HepG2 (cell line): Measurements from ENCODE around the gene PEPD. TPM values are rescaled to one million over a fixed set of nuclear protein-coding genes. Genes with fewer than 3 reads are reported as not detected.
A peak's percentile ranks its signal among the peaks of the same experiment; 100 is the strongest.

ENCODE experiments used
- ESRRA ChIP-seq: sonication (generic); formaldehyde crosslinking; IDR thresholded peaks from 2 replicates; pipeline ENCODE4 v1.5.1; 2020; ENCODE audit warnings: mild to moderate bottlenecking, low read depth, missing genetic modification reagents
- HMGA1 ChIP-seq: sonication (generic); formaldehyde crosslinking; conservative IDR thresholded peaks from 2 replicates; pipeline ENCODE4 v1.4.0; 2020; ENCODE audit warnings: missing genetic modification reagents
- KLF12 ChIP-seq: sonication (generic); formaldehyde crosslinking; IDR thresholded peaks from 2 replicates; pipeline ENCODE4 v1.4.0; 2020; ENCODE audit warnings: missing genetic modification reagents, borderline replicate concordance
- NAIF1 ChIP-seq: sonication (generic); formaldehyde crosslinking; IDR thresholded peaks from 2 replicates; pipeline ENCODE4 v1.5.0; 2020; ENCODE audit warnings: mild to moderate bottlenecking, missing genetic modification reagents, borderline replicate concordance
- NFKBIZ ChIP-seq: IDR thresholded peaks from 2 replicates; pipeline ENCODE4 v1.6.1; 2018; ENCODE audit warnings: missing genetic modification reagents, missing compliant biosample characterization
- NFYB ChIP-seq: sonication (generic); formaldehyde crosslinking; IDR thresholded peaks from 2 replicates; pipeline ENCODE4 v1.4.0; 2020; ENCODE audit warnings: missing genetic modification reagents
- SOX6 ChIP-seq, 2 experiments: fragments of 450-650 bp in 1 of 2; sonication (generic) in 1 of 2; formaldehyde crosslinking in 1 of 2; IDR thresholded peaks; 2 replicates each; pipeline versions ENCODE4 v1.4.0 to v1.6.1; 2017 to 2020; ENCODE audit warnings: antibody characterized with exemption in 1 of 2, mild to moderate bottlenecking in 1 of 2, missing genetic modification reagents in 1 of 2
- ZNF350 ChIP-seq: sonication (generic); formaldehyde crosslinking; IDR thresholded peaks from 2 replicates; pipeline ENCODE4 v1.4.0; 2020; ENCODE audit warnings: mild to moderate bottlenecking, low read depth, missing genetic modification reagents, borderline replicate concordance
- ZNF552 ChIP-seq: sonication (generic); formaldehyde crosslinking; IDR thresholded peaks from 2 replicates; pipeline ENCODE4 v1.9.0; 2022; ENCODE audit warnings: missing genetic modification reagents, mild to moderate bottlenecking, borderline replicate concordance
- ZNF564 ChIP-seq: sonication (generic); formaldehyde crosslinking; IDR thresholded peaks from 2 replicates; pipeline ENCODE4 v1.8.1; 2023; ENCODE audit warnings: mild to moderate bottlenecking, missing genetic modification reagents
- ZSCAN25 ChIP-seq: sonication (generic); formaldehyde crosslinking; IDR thresholded peaks from 2 replicates; pipeline ENCODE4 v1.8.0; 2022; ENCODE audit warnings: mild to moderate bottlenecking, missing genetic modification reagents
- ZSCAN30 ChIP-seq: sonication (generic); formaldehyde crosslinking; IDR thresholded peaks from 2 replicates; pipeline ENCODE4 v1.5.0; 2020; ENCODE audit warnings: mild to moderate bottlenecking, missing genetic modification reagents
- polyA plus RNA-seq, 8 experiments: library from polyadenylated mRNA; depleted of rRNA in 3 of 8; stranded (reverse) in 7 of 8; unstranded in 1 of 8; fragments of >200 nt; fragmentation: Illumina TruSeq in 4 of 8; extraction: Trizol in 4 of 8; gene quantifications; 2 replicates each; pipeline versions ENCODE4 v1.2.1 to v1.2.3, GENCODE V29; 2011 to 2016; ENCODE audit warnings: low read depth in 4 of 8, missing spikeins in 1 of 8, mixed read lengths in 1 of 8; ENCODE audit not compliant: insufficient read depth in 1 of 8
- total RNA-seq, 5 experiments: library from RNA; depleted of rRNA; stranded (reverse); fragments of >200 nt; fragmentation: Illumina TruSeq; extraction: Trizol; gene quantifications; 2 replicates each; pipeline ENCODE4 v1.2.3, GENCODE V29; 2016; ENCODE audit warnings: low read depth in 1 of 5
- TF ChIP-seq, protein P1 (sequence below): sonication (generic); formaldehyde crosslinking; IDR thresholded peaks from 2 replicates; pipeline ENCODE4 v1.8.0; 2022; ENCODE audit warnings: mild to moderate bottlenecking, missing genetic modification reagents, moderate library complexity
- TF ChIP-seq, protein P2 (sequence below): sonication (generic); formaldehyde crosslinking; IDR thresholded peaks from 2 replicates; pipeline ENCODE4 v1.5.1; 2020; ENCODE audit warnings: mild to moderate bottlenecking, missing genetic modification reagents
- TF ChIP-seq, protein P3 (sequence below): sonication (generic); formaldehyde crosslinking; IDR thresholded peaks from 2 replicates; pipeline ENCODE4 v1.4.0; 2020; ENCODE audit warnings: missing genetic modification reagents
- TF ChIP-seq, protein P4 (sequence below): sonication (generic); formaldehyde crosslinking; IDR thresholded peaks from 2 replicates; pipeline ENCODE4 v1.4.0; 2020; ENCODE audit warnings: mild to moderate bottlenecking, missing genetic modification reagents
- TF ChIP-seq, protein P5 (sequence below): fragments of 450-650 bp; IDR thresholded peaks from 2 replicates; pipeline ENCODE4 v1.6.1; 2017; ENCODE audit warnings: mild to moderate bottlenecking

The PEPD gene
- total and polyA plus RNA-seq, 2 of the 13 experiments (the other 11 are each of a cell fraction or from before 2014, with no cell fraction given): 60.7 to 75.1 TPM

DNA sequence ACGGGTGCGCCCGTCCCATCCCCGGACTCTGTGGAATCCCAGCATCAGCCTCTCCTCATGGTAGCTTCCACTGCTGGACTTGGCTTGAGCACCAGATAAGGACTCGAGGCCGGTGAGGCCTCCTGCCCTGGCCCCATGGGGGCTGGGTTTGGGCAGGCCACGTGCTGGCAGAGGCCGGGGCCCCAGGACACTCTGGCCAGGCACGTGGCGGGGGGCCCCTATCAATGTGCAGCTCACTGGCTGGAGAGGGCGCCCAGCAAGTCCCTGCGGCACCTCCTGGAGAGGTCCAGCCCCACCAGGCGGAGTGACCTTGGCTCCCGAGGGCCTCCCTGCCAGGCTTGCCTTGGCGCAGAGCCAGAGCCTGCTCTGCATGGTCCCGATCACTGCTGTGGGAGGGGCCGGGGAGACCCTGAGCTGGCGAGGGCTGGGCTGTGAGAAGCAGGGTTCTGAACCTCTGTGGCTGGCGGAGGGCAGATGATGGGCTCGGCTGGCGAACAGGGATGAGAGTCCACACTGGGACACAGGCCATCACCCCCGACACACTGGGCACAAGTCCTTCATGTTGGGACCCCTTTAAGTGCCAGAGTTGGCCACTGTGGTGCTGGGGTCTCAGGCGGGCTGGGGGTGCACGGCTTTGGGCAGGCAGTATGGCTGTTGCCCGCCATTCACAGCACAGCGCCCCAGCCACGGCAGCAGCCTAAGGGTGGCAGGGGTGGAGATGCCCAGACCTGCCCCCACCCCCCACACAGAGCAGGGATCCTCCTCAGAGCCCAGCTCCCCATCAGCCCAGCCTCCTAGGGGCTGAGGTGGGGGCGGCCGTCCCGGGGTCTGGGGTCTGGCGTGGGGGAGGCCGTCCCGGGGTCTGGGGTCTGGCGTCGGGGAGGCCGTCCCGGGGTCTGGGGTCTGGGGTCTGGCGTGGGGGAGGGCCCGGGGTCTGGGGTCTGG lies 129.0 kb downstream of the PEPD start (continued):
- TF ChIP-seq SOX6 (IDR thresholded peaks at IDR 0.05): no peak
- peak; percentile 96 for TF ChIP-seq SOX6 (CRISPR knock-in tag; IDR thresholded peaks at IDR 0.05)
- TF ChIP-seq ZSCAN30 (CRISPR knock-in tag): peak; percentile 99
- TF ChIP-seq ZNF552 (CRISPR knock-in tag): peak; percentile 100
- TF ChIP-seq ZNF350 (CRISPR knock-in tag): peak; percentile 98
- TF ChIP-seq ZNF564 (CRISPR knock-in tag): peak; percentile 98
- TF ChIP-seq, protein P1, sequence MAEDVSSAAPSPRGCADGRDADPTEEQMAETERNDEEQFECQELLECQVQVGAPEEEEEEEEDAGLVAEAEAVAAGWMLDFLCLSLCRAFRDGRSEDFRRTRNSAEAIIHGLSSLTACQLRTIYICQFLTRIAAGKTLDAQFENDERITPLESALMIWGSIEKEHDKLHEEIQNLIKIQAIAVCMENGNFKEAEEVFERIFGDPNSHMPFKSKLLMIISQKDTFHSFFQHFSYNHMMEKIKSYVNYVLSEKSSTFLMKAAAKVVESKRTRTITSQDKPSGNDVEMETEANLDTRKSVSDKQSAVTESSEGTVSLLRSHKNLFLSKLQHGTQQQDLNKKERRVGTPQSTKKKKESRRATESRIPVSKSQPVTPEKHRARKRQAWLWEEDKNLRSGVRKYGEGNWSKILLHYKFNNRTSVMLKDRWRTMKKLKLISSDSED (CRISPR knock-in tag): peak; percentile 99
- peak; percentile 97 for TF ChIP-seq NAIF1 (CRISPR knock-in tag)
- TF ChIP-seq, protein P2, sequence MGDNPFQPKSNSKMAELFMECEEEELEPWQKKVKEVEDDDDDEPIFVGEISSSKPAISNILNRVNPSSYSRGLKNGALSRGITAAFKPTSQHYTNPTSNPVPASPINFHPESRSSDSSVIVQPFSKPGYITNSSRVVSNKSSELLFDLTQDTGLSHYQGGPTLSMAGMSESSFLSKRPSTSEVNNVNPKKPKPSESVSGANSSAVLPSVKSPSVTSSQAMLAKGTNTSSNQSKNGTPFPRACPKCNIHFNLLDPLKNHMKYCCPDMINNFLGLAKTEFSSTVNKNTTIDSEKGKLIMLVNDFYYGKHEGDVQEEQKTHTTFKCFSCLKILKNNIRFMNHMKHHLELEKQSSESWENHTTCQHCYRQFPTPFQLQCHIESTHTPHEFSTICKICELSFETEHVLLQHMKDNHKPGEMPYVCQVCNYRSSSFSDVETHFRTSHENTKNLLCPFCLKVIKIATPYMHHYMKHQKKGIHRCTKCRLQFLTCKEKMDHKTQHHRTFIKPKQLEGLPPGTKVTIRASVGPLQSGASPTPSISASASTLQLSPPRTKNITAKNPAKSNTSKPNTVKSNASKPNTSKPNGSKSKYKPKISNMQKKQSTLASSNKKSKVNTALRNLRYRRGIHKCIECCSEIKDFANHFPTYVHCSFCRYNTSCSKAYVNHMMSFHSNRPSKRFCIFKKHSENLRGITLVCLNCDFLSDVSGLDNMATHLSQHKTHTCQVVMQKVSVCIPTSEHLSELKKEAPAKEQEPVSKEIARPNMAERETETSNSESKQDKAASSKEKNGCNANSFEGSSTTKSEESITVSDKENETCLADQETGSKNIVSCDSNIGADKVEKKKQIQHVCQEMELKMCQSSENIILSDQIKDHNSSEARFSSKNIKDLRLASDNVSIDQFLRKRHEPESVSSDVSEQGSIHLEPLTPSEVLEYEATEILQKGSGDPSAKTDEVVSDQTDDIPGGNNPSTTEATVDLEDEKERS (CRISPR knock-in tag): peak; percentile 97; the same call in 1 of the 2 replicates
- TF ChIP-seq, protein P3, sequence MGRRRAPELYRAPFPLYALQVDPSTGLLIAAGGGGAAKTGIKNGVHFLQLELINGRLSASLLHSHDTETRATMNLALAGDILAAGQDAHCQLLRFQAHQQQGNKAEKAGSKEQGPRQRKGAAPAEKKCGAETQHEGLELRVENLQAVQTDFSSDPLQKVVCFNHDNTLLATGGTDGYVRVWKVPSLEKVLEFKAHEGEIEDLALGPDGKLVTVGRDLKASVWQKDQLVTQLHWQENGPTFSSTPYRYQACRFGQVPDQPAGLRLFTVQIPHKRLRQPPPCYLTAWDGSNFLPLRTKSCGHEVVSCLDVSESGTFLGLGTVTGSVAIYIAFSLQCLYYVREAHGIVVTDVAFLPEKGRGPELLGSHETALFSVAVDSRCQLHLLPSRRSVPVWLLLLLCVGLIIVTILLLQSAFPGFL (CRISPR knock-in tag): peak; percentile 99
- peak; percentile 94 for TF ChIP-seq ZSCAN25 (CRISPR knock-in tag)
- peak; percentile 95 for TF ChIP-seq ESRRA (CRISPR knock-in tag)
- TF ChIP-seq, protein P4, sequence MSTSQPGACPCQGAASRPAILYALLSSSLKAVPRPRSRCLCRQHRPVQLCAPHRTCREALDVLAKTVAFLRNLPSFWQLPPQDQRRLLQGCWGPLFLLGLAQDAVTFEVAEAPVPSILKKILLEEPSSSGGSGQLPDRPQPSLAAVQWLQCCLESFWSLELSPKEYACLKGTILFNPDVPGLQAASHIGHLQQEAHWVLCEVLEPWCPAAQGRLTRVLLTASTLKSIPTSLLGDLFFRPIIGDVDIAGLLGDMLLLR (CRISPR knock-in tag): peak; percentile 100
- peak; percentile 61 for TF ChIP-seq NFYB (CRISPR knock-in tag)
- peak; percentile 97 for TF ChIP-seq KLF12 (CRISPR knock-in tag)
- TF ChIP-seq HMGA1 (CRISPR knock-in tag): no peak
- peak; percentile 98 for TF ChIP-seq NFKBIZ (CRISPR knock-in tag)
- TF ChIP-seq, protein P5, sequence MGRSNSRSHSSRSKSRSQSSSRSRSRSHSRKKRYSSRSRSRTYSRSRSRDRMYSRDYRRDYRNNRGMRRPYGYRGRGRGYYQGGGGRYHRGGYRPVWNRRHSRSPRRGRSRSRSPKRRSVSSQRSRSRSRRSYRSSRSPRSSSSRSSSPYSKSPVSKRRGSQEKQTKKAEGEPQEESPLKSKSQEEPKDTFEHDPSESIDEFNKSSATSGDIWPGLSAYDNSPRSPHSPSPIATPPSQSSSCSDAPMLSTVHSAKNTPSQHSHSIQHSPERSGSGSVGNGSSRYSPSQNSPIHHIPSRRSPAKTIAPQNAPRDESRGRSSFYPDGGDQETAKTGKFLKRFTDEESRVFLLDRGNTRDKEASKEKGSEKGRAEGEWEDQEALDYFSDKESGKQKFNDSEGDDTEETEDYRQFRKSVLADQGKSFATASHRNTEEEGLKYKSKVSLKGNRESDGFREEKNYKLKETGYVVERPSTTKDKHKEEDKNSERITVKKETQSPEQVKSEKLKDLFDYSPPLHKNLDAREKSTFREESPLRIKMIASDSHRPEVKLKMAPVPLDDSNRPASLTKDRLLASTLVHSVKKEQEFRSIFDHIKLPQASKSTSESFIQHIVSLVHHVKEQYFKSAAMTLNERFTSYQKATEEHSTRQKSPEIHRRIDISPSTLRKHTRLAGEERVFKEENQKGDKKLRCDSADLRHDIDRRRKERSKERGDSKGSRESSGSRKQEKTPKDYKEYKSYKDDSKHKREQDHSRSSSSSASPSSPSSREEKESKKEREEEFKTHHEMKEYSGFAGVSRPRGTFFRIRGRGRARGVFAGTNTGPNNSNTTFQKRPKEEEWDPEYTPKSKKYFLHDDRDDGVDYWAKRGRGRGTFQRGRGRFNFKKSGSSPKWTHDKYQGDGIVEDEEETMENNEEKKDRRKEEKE: no peak
